GM12891 (cell line): ENCODE results near the gene STK24.

Source experiments
- PAX5 ChIP-seq: IDR thresholded peaks from 2 replicates; pipeline ENCODE4 v1.6.1; 2011; ENCODE audit warnings: low read length, moderate library complexity, mild to moderate bottlenecking; ENCODE audit not compliant: insufficient read depth, severe bottlenecking
- POLR2A ChIP-seq: IDR thresholded peaks from 2 replicates; pipeline ENCODE4 v1.6.1; 2011; ENCODE audit warnings: low read depth, low read length, control low read depth
- POLR2AphosphoS5 ChIP-seq: IDR thresholded peaks from 2 replicates; pipeline ENCODE4 v1.6.1; 2011; ENCODE audit warnings: low read depth, low read length, control low read depth
- SPI1 ChIP-seq: IDR thresholded peaks from 2 replicates; pipeline ENCODE4 v1.6.1; 2011; ENCODE audit warnings: low read depth, low read length, control low read depth
- TAF1 ChIP-seq: IDR thresholded peaks from 2 replicates; pipeline ENCODE4 v1.6.1; 2011; ENCODE audit warnings: low read depth, low read length, control low read depth

DNA sequence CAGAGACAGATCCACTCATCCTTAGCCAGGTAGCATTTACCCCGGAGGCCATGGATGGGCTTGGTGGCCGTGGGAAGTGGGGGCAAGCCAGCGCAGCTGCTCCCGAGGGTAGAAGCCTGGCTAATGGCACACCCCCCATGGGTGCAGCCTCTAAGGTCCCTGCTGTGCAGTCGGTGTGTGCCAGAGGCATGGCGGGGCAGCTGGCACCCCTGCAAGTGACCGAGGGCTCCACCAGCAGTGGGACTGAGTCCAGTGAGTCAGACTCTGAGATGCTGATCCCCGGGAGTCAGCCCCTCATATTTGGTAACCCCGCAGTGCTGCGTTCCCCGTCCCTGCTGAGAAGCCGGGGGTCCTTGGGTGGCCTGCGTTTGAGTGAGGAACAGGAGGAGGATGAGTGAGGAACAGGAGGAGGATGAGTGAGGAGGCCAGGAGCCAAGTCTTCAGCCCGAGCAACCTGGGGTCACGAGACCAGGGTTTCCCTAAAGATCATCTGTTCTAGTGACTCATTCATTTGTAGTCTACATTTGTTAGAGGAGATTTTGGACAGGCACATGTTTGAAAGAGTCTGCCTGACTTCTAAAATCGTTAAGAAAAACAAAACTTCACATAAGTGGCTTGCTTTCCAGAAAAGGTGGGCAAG, 180.7 kb downstream of the STK24 start:
- TF ChIP-seq PAX5, result no peak
- no peak for TF ChIP-seq POLR2AphosphoS5
- TF ChIP-seq SPI1, result no peak
- no peak for TF ChIP-seq POLR2A
- TF ChIP-seq TAF1, result no peak
